Measurements from ENCODE around the gene CACNA2D4. TPM values are rescaled to one million over a fixed set of nuclear protein-coding genes. Genes with fewer than 3 reads are reported as not detected.

Gene CACNA2D4
- total and polyA plus RNA-seq, 8 donors: 1.5 to 6.5 (median 1.9) TPM

GRCh38 chr12:1808798-1809480, 109.5 kb downstream of the CACNA2D4 start:
- Histone ChIP-seq H3K4me1 (peaks cover 0 to 46% of the 10 kb centered on the region in 2 donors), H3K27ac (no peak overlapping the region), H3K9me3 (no peaks in the 10 kb centered on the region), H3K36me3 (no peaks in the 10 kb centered on the region), H3K27me3 (peaks cover 0 to 9% of the 10 kb centered on the region in 2 donors), H3K4me3 (no peak overlapping the region)
- DNase-seq (peak in 2 of 4 donors; percentile 22 to 61), ATAC-seq (no peak)
- intact Hi-C loops (cut with DNase I): no loop called here
- TF ChIP-seq CTCF (IDR thresholded peaks at IDR 0.05): no peak

GRCh38 chr12:1808036-1808797, 110.2 kb downstream of the CACNA2D4 start:
- H3K4me1 ChIP-seq: peaks cover 0 to 39% of the 10 kb centered on the region in 2 donors
- no peak overlapping the region for H3K4me3 ChIP-seq
- no peaks in the 10 kb centered on the region for H3K9me3 ChIP-seq
- no peak overlapping the region for H3K27ac ChIP-seq
- peaks cover 0 to 9% of the 10 kb centered on the region in 2 donors for H3K27me3 ChIP-seq
- no peaks in the 10 kb centered on the region for H3K36me3 ChIP-seq
- intact Hi-C loops (cut with DNase I): no loop called here
- ATAC-seq (no peak), DNase-seq (peak in 2 of 4 donors; percentile 22 to 41)
- no peak for TF ChIP-seq CTCF (IDR thresholded peaks at IDR 0.05)

GRCh38 chr12:1807087-1807860, 111.2 kb downstream of the CACNA2D4 start:
- no peak overlapping the region for H3K27ac ChIP-seq
- ATAC-seq: no peak
- H3K9me3 ChIP-seq: no peaks in the 10 kb centered on the region
- TF ChIP-seq CTCF (IDR thresholded peaks at IDR 0.05): no peak
- H3K27me3 ChIP-seq: peaks cover 0 to 9% of the 10 kb centered on the region in 2 donors
- H3K4me1 ChIP-seq: peaks cover 0 to 32% of the 10 kb centered on the region in 2 donors
- H3K4me3 ChIP-seq: no peak overlapping the region
- intact Hi-C loops (cut with DNase I): no loop called here
- no peaks in the 10 kb centered on the region for H3K36me3 ChIP-seq
- peak in 2 of 4 donors; percentile 30 to 46 for DNase-seq

- Histone ChIP-seq H3K27ac (no peak overlapping the region), H3K9me3 (no peaks in the 10 kb centered on the region), H3K36me3 (no peaks in the 10 kb centered on the region), H3K27me3 (peaks cover 0 to 8% of the 10 kb centered on the region in 2 donors), H3K4me3 (no peak overlapping the region), H3K4me1 (peaks cover 0 to 26% of the 10 kb centered on the region in 2 donors)
- intact Hi-C loops (cut with DNase I): no loop called here
- ATAC-seq (no peak), DNase-seq (peak in 2 of 4 donors; percentile 20 to 27)
- TF ChIP-seq CTCF (IDR thresholded peaks at IDR 0.05): no peak
Observed at GRCh38 chr12:1806301-1807086, 112.0 kb downstream of the CACNA2D4 start.
